ENCODE results near the gene LPIN1.
"Not testable (repeated sequence)": the region's sequence is repeated elsewhere in the genome, so short reads cannot be mapped to it uniquely, and the experiment has no call there.

Gene LPIN1

DNA sequence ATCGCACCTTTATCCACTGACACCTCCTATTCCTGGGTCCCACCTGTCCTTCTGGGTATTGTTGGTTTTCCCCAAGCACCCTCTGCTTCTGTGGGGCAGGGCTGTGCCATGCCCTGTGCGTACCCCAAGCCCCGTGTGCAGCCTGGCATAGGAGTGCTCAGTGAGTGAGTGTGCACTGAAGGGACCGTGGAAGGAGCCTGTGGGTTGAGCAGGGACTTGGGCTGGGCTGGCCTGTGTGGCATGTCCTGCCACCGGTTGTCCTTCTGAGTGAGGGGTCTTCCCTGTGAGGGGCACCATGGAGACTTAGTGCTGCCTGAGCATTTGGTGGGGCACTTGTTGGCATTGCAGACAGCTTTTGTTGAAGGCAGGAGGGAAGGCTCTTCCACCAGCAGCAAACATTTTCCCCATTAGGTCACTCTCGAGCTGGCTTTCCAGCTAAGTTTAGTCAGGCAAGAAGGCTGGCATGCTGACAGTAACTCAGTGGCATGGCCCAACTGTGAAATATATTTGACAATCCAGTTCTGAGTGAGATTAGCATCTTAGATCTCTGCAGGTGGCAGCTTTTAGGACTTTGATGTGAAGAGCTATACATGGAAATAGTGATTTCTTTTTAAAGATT, 64.7 kb downstream of the LPIN1 start:
- DNase-seq (ENCODE audit: low spot score), result no peak

DNA sequence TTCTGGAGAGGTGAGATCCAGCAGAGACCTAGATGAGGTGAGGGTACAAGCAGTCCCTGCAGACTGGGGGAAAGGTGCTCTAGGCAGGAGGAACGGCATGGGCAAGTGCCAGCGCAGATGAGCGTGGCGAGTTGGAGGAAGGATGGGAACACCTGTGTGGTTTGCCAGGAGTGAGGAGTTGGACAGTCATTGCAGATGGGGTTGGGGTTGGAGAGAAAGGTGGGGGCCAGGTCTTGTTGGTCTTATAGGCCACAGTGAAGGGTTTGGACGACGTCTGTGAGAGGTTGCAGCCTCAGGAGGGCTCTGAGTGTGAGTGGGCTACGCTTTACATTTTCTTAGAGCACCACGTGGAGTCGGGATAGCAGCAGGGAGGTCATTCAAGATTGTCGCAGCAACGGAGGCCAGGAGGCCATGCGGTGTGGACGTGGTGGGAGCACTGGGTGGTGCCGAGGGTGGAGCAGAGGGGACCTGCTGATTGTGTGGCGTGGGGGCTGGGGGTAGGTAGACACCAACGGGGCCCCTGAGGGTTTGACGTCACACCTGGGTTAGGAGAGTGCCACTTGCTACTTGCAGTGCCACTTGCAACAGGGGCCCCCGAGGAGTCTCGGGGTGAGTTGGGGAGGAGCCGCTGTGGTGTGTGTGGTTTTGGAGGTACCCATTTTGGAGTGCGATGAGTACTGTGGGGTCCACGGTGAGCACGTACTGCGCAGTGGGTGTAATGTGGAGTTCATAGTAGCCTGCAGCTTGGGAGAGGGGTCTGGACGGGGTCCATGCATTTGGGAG, 66.2 kb downstream of the LPIN1 start:
- no peak for DNase-seq (ENCODE audit: low spot score)

DNA sequence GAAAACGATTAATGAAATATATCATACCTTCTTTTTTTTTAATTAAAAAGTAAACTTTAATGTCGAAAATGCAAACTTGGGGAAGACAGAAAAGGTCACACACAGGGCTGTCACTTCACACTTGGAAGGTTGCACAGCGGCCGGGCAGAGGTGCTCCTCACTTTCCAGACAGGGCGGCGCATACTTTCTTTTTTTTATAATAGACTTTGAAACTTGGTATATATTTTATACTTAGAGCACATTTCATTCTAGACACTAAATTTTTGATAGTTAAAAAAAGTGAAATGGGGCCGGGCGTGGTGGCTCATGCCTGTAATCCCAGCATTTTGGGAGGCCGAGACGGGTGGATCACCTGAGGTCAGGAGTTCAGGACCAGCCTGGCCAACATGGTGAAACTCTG, 66.9 kb downstream of the LPIN1 start:
- not testable (repeated sequence) for DNase-seq (ENCODE audit: low spot score)

DNA sequence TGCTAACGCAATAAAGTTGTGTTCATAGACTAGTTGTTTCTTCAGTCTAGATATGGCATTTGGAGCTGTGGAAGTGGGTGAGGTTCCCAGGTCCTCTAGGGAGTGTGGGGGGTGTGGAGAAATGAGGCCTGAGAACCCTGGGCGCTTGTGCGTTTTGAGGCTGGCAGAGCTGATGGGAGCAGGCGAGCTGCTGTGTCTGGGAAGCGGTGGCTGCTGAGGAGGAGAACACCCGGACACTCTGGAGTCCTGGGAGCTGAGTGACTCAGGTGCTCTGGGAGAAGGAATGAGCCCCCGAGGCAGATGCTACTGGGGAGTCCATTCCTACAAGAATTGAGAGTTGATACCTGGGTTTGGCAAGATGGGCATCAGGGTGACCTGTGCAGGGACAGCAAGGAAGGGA, 67.5 kb downstream of the LPIN1 start:
- DNase-seq (ENCODE audit: low spot score), result no peak

DNA sequence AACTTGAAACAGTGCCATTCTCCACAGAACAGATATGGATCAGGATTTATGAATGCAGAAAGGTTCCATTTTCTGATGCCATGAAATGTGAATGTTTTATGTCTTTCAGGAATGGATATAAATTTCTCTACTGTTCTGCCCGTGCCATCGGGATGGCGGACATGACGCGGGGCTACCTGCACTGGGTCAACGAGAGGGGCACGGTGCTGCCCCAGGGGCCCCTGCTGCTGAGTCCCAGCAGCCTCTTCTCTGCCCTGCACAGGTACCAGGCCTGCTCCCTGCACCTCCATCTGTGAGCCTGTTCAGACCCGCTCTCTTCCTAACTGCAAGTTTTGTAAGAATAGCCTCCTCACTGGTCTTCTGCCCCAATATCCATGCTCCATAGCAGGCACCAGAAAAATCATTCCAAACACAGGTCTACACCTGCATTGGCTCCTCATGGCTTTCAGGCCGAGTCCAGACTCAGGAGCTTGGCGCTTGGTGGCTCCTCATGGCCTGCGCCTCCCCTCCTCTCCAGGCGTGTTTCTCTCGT, 68.6 kb downstream of the LPIN1 start:
- no peak for DNase-seq (ENCODE audit: low spot score)

DNA sequence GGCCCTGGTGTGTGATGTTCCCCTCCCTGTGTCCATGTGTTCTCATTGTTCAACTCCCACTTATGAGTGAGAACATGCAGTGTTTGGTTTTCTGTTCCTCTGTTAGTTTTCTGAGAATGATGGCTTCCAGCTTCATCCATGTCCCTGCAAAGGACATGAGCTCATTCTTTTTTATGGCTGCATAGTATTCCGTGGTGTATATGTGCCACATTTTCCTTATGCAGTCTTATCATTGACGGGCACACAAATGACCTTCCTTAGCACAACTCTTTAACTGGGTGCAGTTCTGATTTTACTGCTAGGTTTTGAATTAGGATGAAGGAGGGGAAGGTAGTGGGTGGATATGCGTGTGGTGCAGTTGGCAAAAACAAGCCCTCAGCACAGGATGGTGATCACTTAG, 70.5 kb downstream of the LPIN1 start:
- DNase-seq (ENCODE audit: low spot score), result not testable (repeated sequence)

DNA sequence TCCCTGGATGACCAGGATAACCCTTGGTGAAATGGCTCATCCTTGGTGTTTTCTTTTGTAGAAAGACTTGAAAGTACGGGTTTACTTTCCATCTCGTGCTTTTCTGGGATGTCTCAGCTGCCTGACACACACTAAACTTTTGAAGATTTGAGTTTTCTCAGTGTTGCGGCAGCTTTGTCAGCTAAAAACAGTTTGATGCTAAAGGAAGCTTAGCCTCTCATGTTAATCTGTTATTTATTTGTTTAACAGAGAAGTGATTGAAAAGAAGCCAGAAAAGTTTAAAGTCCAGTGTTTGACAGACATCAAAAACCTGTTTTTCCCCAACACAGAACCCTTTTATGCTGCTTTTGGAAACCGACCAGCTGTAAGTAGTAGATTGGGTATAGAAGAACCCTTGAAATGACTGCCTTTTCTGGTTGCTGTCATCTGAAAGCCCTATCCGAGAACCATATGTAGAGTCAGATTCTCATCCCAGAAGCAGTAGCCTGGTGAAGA, 72.8 kb downstream of the LPIN1 start:
- DNase-seq (ENCODE audit: low spot score), result no peak

DNA sequence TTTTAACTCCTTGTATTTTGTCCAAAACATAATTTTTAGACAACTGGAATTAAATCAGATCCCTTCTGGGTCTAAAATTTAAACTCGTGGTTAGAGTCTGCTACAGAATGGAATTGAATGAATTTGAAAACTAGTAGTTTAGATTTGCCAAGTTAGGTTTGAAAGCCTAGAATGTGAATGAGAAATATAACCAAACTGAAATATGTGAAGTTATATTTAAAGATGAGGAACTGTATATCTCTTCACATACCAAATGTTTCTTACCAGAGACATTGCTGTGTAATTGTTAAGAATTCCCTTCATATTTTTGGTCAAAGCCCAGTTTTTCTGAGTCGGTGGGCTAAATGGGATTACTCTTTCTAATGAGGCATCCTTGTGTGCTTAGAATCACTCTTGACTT, 74.2 kb downstream of the LPIN1 start:
- no peak for DNase-seq (ENCODE audit: low spot score)

DNA sequence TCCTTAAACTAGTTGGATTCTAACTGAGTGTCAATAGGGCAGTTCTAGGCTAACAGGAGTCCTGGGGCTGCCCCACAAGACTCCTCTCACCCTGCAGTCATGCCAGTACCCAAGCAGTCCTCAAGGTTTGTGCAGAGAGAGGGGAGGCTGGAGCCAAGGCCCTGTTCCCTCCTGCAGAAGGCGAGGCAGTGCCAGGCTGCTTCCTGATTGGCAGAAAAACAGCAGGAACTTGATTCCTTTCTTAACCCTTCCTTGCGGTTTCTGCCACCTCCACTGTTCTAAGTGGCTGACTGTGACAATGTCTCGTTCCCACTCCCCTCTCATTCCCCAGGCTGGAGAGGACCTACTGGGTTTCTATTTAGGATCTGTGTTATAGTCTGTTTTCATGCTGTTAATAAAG, 75.3 kb downstream of the LPIN1 start:
- no peak for DNase-seq (ENCODE audit: low spot score)

DNA sequence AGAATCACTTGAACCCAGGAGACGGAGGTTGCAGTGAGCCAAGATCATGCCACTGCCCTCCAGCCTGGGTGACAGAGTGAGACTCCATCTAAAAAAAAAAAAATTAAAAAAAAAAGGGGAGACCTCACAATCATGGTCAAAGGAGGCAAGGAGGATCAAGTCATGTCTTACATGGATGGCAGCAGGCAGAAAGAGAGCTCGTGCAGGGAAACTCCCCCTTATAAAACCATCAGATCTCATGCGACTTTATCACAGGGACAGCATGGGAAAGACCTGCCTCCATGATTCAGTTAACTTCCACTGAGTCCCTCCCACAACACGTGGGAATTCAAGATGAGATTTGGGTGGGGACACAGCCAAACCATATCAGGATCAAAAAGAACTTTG, 75.9 kb downstream of the LPIN1 start:
- not testable (repeated sequence) for DNase-seq (ENCODE audit: low spot score)

DNA sequence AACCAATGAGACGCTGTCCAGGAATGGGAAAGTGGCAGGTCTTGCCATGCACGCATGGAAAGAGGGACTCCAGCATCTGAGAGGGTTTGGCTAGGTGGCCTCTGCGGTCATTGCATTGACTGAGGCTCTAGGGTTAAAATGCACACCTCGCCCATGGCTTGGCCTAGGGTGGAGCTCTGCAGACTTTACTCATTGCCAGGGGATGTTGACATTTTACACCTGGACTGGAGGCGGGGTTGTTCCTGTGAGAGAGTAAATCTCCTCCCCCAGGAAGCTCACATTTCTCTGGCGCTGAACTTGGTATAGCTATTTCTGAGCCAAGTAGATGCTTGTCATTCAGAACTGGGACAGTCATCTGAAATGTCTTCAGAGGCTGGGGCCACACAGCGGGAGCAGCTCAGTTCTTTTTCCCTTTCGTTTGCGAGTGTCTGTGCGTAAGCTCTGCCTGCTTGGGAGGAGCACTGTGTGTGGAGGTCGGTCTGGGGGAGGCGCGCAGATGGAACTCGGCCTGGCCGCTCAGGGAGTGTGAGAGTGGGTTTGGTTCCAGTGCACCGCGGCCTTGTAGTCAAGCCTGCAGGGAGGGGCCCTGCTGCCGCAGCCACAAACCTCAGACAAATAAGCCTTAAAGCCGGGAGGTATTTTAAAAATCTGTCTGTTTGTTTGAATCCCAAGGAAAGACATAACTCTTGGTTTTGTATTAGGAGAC, 76.5 kb downstream of the LPIN1 start:
- DNase-seq (ENCODE audit: low spot score), result no peak

DNA sequence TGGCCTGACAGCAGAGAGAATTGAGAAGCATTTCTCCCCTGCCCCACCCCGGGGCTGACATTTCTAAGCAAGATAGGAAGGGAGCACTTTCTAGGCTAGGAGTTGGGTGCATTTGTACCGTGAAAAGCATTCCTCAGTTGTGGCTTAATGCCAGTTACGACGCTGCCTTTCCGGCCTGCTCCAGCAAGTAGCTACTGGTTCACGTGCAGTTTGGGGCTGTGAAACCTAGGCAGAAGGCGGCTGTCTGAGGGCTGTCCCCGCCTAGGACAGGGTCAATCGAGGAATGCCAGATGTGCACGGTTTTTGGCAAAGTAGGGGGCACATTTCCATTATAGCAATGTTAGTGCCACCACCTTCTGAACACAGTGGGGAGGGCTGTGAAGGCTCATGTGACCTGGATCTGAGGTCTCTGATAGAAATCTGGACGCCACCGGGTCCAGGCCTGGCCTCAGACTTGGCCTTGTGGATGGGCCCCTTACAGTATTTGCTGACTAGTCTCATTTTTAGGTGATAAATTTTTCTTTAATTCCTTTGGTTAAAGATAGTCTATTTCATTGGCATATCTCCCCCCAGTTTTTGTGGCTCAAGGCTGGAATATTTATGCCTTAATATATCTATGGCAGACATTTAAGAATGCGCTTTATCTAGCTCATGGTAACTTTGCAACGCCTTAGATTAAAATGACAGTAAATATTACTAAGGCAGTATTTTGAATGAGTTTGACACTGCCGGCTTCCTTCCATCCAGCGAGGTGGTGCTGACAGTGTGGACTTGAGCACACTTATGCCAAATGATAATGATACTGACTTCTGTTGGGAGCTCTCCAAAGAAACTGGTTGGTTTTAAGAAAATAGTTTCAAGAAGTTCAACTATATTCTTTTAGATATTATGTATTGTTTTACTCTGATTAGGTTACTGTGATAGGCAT, 78.7 kb downstream of the LPIN1 start:
- no peak for DNase-seq (ENCODE audit: low spot score)

DNA sequence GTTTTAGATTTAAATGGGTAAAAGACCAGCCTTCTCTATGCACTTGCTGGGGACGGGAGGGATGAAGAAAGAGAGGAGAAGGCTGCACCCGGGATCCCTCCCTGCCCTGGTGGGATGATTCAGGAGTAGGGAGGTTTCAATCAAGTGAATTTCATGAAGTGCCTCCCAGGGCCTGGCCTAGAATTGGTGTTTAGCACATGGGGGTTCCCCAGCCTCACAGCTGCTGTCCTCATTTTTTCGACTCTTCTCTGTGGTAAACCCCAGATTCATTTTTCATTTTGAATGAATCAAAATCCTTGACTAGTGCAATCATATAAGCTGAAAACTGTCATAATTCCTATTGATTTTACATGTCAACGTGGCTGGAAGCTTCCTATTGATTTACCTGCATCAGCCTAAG, 81.1 kb downstream of the LPIN1 start:
- no peak for DNase-seq (ENCODE audit: low spot score)

DNA sequence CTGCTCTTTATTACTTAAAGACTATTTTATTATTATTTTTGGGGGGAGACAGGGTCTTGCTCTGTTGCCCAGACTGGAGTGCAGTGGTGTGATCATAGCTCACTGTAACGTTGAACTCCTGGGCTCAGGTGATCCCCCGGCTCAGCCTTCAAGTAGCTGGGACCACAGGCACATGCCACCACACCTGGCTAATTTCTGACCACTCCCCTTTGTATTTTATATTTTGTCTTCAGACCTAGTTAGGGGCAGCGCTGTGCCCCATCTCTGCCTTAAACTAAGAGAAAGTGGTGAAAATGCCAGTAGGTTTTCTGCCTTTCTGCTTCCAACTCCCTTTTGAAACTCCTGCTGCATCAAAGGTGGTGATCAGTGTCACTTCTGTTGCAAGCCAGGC, 82.5 kb downstream of the LPIN1 start:
- no peak for DNase-seq (ENCODE audit: low spot score)

DNA sequence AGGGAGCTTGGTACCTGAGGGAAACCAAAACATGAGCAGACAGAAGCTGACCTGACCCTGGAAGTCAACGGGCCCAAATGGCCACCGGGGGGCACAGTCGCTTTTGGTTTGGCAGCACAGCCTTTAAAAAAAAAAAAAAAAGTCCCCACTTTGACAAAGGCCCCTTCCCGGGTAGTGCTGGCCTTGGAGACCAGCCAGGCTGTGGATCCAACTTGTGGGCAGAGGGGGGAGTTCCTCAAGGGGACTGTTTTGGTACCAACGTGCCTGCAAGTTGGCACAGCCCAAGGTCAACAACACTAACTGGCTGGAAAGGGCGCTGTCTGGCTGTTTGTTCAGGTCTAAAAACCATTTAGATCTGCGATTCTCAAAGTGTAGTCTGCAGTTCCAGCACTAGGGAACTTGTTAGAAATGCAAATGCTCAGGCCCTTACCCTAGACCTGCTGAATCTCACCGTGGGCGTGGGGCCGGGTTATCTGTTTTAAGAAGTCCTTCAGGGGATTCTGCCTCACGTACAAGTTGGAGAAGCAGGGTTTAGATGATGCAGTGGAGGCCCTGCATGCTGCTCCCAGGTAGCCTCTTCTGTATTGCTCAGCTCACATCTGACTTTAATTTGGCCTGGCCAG, 83.0 kb downstream of the LPIN1 start:
- peak; percentile 81 for DNase-seq (ENCODE audit: low spot score)

DNA sequence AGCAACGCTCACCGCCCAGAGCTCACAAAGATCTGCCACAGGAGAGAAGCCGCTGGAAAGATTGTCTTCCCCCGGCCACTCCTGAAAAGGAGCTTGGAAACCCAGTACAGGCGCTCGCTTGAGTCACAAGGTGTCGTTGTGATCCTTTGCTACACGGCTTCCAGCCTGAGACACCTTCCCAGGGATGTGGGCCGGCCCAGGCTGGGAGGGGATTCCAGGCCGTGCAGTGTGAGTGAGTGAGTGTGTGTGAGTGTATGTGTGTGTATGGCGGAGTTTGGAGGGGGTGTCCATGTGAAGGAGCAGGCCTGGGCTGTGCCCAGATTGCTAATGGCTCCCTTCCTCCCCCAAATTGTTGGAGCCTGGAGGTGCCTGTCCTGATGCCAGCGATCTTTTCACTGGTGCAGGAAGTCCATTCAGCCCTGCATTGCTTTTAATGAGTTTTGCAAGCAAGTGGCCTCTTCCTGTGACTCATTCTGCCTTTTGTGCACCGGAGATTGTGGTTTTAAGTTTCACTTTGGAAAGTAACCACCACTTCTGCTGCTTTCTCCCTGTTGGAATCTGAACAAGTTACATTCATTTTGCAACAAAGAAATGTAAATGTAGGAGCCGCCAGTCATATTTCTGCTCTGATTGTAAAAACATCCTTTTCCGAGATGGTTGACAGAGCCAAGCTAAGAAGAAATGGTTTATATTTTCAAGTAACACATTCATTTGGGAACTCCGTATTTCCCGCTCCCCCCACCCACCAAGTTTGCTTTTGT, 83.7 kb downstream of the LPIN1 start:
- DNase-seq (ENCODE audit: low spot score), result peak; percentile 87

DNA sequence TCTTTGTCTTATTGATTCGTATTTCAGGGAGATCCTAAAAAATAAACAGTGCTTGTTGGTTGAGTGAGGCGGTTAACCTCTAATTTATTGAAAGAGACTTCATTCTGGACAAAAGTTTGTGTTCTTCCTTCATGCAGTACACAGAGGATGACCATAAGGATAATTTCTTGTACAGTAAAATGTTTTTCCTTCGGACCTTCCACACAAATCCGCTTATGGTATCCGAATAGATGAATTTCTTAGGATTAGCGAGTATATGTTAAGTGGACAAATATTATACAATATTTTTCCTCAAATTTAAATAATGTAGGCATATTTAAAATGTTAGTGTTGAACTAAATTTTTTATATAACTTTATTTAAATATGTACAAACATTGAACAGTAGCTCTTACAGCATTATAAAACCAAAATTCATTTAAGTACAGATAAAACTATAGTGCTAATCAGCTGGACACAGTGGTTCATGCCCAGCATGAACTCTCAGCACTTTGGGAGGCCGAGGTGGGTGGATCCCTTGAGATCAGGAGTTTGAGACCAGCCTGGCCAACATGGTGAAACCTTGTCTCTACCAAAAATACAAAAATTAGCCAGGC, 84.4 kb downstream of the LPIN1 start:
- no peak for DNase-seq (ENCODE audit: low spot score)

DNA sequence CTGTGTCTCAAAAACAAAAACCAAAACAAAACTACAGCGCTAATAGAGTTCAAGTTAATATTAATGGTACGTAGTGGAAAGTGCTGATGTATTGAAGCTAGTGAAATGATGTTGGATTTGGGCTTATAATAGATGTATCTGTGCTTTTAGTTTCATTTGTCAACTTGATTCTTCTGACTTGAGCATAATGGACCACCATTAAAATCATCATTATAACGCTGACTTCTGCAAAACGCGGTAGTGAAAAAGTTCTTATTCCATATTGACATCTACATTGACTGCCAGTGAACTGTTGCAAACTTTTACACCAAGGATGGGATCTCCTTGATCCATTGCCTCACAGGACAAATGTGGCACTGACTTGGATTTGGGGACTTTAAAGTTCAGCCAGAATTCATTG, 85.0 kb downstream of the LPIN1 start:
- no peak for DNase-seq (ENCODE audit: low spot score)

DNA sequence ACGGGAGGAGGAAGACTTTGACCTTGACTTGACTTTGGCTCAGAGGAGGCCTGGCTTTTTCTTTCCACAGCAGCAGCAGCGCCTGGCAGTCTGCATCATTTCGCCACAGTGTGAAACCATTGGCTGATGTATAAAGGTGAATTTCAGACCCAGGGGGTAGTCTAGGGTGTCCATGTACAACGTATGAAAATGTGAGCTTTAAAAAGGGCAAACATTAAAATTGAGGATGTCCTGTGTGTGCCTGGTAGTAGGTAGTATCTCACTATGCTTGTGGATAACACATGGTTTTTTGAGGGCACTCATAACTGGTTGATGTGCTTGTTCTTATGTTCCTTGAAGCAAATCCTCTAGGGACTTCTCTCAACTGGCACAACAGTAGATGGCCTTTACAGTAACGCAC, 86.1 kb downstream of the LPIN1 start:
- no peak for DNase-seq (ENCODE audit: low spot score)

DNA sequence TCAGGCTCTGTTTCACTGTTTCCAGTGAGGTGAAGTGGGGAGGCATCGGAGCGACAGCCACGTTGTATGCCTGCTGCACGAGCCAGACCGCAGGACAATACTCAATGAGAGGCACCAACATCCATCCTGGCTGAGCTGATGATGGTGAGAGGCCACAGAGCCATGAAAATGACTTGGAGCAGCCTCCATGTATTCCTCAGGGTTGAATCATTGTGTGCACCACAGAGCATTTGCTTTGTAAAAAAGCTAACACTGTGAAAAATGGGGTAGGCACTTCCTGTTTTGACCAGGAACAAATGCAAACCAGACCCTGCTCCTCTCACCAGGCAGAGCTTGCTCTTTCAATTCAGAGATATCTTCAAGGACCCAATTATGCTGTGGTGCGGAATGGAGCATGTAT, 87.2 kb downstream of the LPIN1 start:
- no peak for DNase-seq (ENCODE audit: low spot score)

Measured in ecto neural progenitor cell (in vitro differentiated cells).